HUES48 (cell line): ENCODE results near the gene SETD2.
"Not testable (repeated sequence)": the region's sequence is repeated elsewhere in the genome, so short reads cannot be mapped to it uniquely, and the experiment has no call there.

Source experiments
- H3K27ac ChIP-seq: one replicate; pipeline ENCODE4 v1.7.0; 2013; ENCODE audit warnings: low read depth, low read length, inconsistent platforms
- H3K27me3 ChIP-seq: 2 replicates; pipeline ENCODE4 v1.6.1; 2013; ENCODE audit warnings: mild to moderate bottlenecking, low read length; ENCODE audit not compliant: control insufficient read depth, insufficient read depth
- H3K36me3 ChIP-seq: 2 replicates; pipeline ENCODE4 v1.6.1; 2013; ENCODE audit warnings: low read length; ENCODE audit not compliant: control insufficient read depth, insufficient read depth
- H3K4me1 ChIP-seq: 2 replicates; pipeline ENCODE4 v1.6.1; 2013; ENCODE audit warnings: mild to moderate bottlenecking, low read length; ENCODE audit not compliant: control insufficient read depth, insufficient read depth
- H3K4me3 ChIP-seq: 2 replicates; pipeline ENCODE4 v1.5.1; 2013; ENCODE audit warnings: mild to moderate bottlenecking, low read depth, low read length
- H3K9ac ChIP-seq: 2 replicates; pipeline ENCODE4 v1.6.1; 2013; ENCODE audit warnings: mild to moderate bottlenecking, low read depth, low read length, moderate library complexity
- H3K9me3 ChIP-seq: 2 replicates; pipeline ENCODE4 v1.6.1; 2013; ENCODE audit warnings: low read length; ENCODE audit not compliant: control insufficient read depth, insufficient read depth

SETD2 gene

DNA sequence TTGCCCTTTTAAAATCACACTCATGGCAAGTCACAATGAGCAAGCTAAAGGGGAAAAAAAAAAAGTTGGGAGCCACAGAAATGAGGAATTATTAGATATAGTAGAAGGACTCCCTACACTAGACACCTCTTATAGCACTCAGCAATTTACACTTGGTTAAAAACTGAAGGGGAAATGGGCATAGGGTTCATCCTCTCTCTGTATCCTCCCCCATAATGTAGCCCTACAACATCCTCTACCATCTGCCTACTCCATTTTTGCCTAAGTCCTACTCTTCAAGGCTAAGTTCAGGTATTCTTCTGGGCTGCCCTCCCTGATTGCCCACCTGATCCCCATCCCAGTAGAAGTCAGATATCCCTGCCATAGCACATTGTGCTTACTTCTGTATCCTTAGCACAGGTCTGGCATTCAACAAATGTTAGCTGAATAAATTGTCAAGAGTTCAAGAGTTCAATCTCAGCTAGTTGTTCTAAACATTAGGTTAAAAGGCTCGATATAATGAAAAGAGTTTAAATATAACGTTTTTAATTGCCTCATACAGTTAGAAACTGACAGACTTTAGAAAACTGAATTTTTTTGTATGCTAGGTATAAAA lies 14.5 kb downstream of the SETD2 start:
- H3K4me1 ChIP-seq = peaks cover 20% of the 10 kb centered on the region
- H3K36me3 ChIP-seq = no peaks in the 10 kb centered on the region
- no peaks in the 10 kb centered on the region for H3K27me3 ChIP-seq
- H3K27ac ChIP-seq = no peak overlapping the region
- no peak overlapping the region for H3K9ac ChIP-seq
- H3K9me3 ChIP-seq = no peaks in the 10 kb centered on the region
- no peak overlapping the region for H3K4me3 ChIP-seq

DNA sequence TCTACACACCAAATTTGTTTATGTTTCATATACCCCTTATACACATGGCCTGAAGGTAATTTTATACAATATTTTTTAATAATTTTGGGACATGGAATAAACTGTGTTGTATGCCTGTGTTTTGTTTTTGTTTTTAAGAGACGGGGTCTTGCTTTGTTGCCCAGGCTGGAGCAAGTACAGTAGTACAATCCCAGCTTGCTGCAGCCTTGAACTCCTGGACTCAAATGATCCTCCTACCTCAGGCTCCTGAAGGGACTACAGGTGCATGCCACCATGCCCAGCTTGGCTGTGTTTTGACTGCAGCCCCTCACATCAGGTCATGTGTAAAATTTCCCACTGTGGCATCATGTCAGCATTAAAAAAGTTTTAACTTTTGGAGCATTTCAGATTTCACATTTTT lies 18.6 kb downstream of the SETD2 start:
- no peaks in the 10 kb centered on the region for H3K36me3 ChIP-seq
- no peaks in the 10 kb centered on the region for H3K27me3 ChIP-seq
- no peaks in the 10 kb centered on the region for H3K9me3 ChIP-seq
- no peak overlapping the region for H3K27ac ChIP-seq
- no peak overlapping the region for H3K4me3 ChIP-seq
- peaks cover 16% of the 10 kb centered on the region for H3K4me1 ChIP-seq
- no peak overlapping the region for H3K9ac ChIP-seq

DNA sequence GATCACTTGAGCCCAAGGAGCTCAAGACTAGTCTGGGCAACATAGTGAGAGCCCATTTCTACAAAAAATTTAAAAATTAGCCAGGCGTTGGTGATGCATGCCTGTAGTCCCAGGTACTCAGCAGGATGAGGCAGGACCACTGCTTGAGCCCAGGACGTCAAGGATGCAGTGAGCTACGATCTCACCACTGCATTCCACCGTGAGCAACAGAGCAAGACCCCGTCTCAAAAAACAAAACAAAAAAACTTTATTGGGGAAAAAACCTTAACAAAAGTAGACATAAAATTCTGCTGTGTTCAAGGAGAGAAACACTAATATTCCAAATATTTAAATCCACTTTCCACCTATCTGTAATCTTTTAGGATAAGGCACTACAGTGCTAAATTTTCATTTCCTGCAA lies 20.8 kb downstream of the SETD2 start:
- H3K4me1 ChIP-seq = peaks cover 15% of the 10 kb centered on the region; the same call in 1 of the 2 replicates
- no peaks in the 10 kb centered on the region for H3K9me3 ChIP-seq
- no peak overlapping the region for H3K9ac ChIP-seq
- H3K4me3 ChIP-seq = no peak overlapping the region
- H3K27me3 ChIP-seq = no peaks in the 10 kb centered on the region
- H3K27ac ChIP-seq = no peak overlapping the region
- no peaks in the 10 kb centered on the region for H3K36me3 ChIP-seq

DNA sequence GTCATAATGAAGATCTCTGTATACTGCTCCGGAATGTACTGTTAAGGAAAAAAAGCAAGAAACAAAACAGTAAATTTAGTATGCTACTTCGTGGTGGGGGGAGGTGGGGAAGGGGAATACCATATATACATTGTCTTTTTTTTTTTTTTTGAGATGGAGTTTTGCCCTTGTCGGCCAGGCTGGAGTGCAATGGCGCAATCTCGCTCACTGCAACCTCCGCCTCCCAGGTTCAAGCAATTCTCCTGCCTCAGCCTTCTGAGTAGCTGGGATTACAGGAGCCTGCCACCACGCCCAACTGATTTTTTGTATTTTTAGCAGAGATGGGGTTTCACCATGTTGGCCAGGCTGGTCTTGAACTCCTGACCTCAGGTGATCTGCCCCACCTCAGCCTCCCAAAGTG lies 21.4 kb downstream of the SETD2 start:
- H3K27ac ChIP-seq, H3K9ac ChIP-seq, H3K27me3 ChIP-seq, H3K36me3 ChIP-seq, H3K9me3 ChIP-seq, H3K4me3 ChIP-seq: not testable (repeated sequence)
- peaks cover 15% of the 10 kb centered on the region; the same call in 1 of the 2 replicates for H3K4me1 ChIP-seq

DNA sequence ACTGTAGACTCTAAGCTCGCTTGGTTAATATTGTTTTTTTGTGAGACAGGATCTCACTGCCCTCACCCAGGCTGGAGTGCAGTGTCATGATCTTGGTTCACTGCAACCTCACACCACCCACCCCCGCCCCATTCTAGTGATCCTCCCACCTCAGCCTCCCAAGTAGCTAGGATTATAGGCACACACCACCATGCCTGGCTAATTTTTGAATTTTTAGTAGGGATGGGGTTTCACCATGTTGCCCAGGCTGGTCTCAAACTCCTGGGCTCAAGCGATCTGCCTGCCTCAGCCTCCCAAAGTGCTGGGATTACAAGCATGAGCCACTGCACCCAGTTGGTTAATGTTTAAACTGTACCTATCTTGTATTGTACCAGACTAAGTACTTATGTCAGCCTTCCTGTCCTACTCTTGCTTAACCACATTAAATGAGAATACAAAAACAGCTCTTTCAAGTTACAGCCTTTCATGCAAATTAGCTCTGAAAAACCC lies 22.9 kb downstream of the SETD2 start:
- not testable (repeated sequence) for H3K9ac ChIP-seq, H3K4me3 ChIP-seq, H3K27ac ChIP-seq, H3K36me3 ChIP-seq, H3K27me3 ChIP-seq, H3K9me3 ChIP-seq
- H3K4me1 ChIP-seq = peaks cover 15% of the 10 kb centered on the region; the same call in 1 of the 2 replicates

DNA sequence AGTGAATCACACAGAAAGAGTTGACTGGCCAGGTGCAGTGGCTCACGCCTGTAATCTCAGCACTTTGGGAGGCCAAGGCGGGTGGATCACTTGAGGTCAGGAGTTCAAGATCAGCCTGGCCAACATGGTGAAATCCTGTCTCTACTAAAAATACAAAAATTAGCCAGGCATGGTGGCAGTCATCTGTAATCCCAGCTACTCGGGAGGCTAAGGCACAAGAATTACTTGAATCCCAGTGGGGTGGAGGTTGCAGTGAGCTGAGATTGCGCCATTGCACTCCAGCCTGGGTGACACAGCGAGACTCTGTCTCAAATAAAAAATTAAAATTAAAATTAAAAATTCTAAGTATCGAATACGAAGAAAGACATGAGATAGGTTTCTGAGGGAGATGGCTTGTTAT lies 23.4 kb downstream of the SETD2 start:
- H3K9ac ChIP-seq, H3K27ac ChIP-seq, H3K36me3 ChIP-seq, H3K9me3 ChIP-seq, H3K4me3 ChIP-seq, H3K27me3 ChIP-seq: not testable (repeated sequence)
- H3K4me1 ChIP-seq = peaks cover 15% of the 10 kb centered on the region; the same call in 1 of the 2 replicates

DNA sequence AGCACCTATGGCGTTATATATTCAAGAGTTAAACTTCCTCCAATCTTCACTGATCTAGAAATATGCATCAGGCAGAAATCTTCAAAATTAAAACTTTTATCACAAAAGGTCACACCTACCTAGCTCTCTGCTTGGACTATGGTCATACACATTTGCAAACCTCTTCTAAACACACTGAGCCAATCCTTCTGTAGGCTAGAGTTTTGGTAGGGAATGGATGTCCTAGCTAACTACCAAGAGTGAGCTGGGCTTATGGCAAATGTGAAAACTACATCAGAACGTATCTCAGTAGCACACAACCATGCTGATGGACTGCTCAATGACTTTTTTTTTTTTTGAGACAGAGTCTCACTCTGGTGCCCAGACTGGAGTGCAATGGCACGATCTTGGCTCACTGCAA lies 29.6 kb downstream of the SETD2 start:
- Histone ChIP-seq H3K27ac (no peak overlapping the region), H3K36me3 (no peaks in the 10 kb centered on the region), H3K27me3 (no peaks in the 10 kb centered on the region)

DNA sequence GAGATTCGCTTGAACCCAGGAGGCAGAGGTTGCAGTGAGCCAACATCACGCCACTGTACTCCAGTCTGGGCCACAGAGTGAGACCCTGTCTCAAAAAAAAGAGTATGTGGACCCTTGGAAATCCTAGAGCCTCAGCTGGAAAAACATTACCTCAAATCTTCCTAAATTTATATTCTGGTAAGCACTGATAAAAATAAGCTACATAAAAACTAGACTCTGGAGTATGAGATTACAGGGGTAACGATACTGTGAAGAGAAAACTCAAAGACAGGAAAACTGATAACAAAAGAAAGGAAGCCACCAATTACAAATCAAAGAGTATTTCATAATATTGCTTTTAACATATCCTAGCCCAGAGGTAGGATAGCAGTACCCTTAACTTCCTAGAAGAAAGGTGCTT lies 30.3 kb downstream of the SETD2 start:
- Histone ChIP-seq H3K9ac (no peak overlapping the region), H3K4me3 (no peak overlapping the region), H3K9me3 (no peaks in the 10 kb centered on the region), H3K27ac (no peak overlapping the region), H3K4me1 (peaks cover 9% of the 10 kb centered on the region), H3K27me3 (no peaks in the 10 kb centered on the region), H3K36me3 (no peaks in the 10 kb centered on the region)

More for the DNA sequence above, 29.6 kb downstream of the SETD2 start:
- peaks cover 9% of the 10 kb centered on the region for H3K4me1 ChIP-seq
- no peak overlapping the region for H3K4me3 ChIP-seq
- no peak overlapping the region for H3K9ac ChIP-seq
- H3K9me3 ChIP-seq = no peaks in the 10 kb centered on the region

DNA sequence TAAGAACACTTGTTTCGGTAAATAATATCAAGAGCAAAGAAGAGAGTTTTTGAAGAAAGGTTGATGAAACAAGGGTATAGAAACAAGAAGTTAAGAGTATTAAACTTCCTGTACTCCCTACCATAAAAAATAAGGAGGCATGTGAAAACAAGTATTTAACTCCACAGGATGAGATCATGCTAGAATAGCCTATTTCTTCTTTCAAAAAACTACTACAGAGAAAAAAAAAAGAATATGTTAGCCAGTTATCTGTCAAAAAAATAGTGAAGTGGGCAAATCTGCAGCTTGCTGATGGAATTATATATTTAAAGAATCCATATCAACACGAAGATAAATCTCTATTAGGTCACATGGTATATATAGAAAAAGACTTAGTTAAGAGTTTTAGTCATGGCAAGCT lies 33.4 kb downstream of the SETD2 start:
- H3K27ac ChIP-seq = no peak overlapping the region
- no peak overlapping the region for H3K9ac ChIP-seq
- H3K9me3 ChIP-seq = no peaks in the 10 kb centered on the region
- H3K36me3 ChIP-seq = peaks cover under 1% of the 10 kb centered on the region; the same call in 1 of the 2 replicates
- H3K4me1 ChIP-seq = peaks cover 9% of the 10 kb centered on the region
- no peaks in the 10 kb centered on the region for H3K27me3 ChIP-seq
- no peak overlapping the region for H3K4me3 ChIP-seq

DNA sequence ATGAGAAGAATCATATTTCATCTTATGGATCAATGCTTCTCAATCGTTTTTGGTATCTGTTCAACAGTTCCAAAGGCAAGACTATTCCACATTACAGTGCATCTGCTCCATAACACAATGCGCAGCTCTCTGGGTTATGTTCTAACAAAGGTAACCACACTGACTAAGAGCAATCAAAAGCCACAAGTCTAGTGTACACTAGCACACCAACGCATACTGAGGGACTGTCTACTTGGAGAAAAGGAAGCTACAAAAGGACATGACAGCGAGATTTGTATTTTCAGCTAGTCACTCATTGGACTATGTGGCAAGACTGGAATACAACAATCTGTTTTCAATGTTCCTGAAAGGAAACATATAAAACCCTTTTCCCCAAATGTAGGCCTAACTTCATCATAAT lies 35.8 kb downstream of the SETD2 start:
- Histone ChIP-seq H3K4me3 (no peak overlapping the region), H3K9ac (no peak overlapping the region), H3K4me1 (no peaks in the 10 kb centered on the region), H3K9me3 (no peaks in the 10 kb centered on the region), H3K27me3 (no peaks in the 10 kb centered on the region), H3K36me3 (peaks cover 18% of the 10 kb centered on the region), H3K27ac (no peak overlapping the region)

DNA sequence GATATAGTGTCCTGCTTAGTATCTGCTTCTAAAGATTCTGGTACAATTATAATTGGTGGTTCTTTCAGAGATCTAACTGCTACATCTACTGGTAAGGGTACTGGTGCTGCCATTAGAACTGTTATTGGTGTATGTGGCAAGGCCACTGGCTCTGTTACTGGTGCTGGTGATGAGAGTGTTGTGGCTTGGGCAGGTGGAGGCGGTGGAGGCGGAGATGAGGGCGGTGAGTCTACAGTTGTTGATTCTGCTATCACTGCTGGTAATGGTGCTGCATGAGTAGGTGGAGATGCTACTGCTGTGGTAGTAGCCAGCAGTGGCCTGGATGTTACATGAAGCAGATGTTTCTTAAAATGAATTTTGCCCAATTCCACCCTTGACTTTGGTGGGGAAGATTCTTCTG lies 40.1 kb downstream of the SETD2 start:
- Histone ChIP-seq H3K9ac (no peak overlapping the region), H3K9me3 (no peaks in the 10 kb centered on the region), H3K27me3 (no peaks in the 10 kb centered on the region), H3K27ac (no peak overlapping the region), H3K4me3 (no peak overlapping the region), H3K36me3 (peaks cover 59% of the 10 kb centered on the region), H3K4me1 (no peaks in the 10 kb centered on the region)
